Endothelial cell (in vitro differentiated cells): ENCODE results near the gene METRNL. TPM values are rescaled to one million over a fixed set of nuclear protein-coding genes. Genes with fewer than 3 reads are reported as not detected.
"Not testable (repeated sequence)": the region's sequence is repeated elsewhere in the genome, so short reads cannot be mapped to it uniquely, and the experiment has no call there.

Experiments used
- DNase-seq: peaks from one replicate; pipeline ENCODE4 v3.0.0; 2021; ENCODE audit warnings: low spot score
- H3K27ac Mint-ChIP-seq: one replicate; pipeline ENCODE4 v1.8.0; 2021; ENCODE audit warnings: mixed read lengths, inconsistent platforms; ENCODE audit not compliant: unreplicated experiment
- H3K27me3 Mint-ChIP-seq: one replicate; pipeline ENCODE4 v1.8.0; 2021; ENCODE audit warnings: mild to moderate bottlenecking, moderate library complexity, mixed read lengths, inconsistent platforms; ENCODE audit not compliant: unreplicated experiment
- H3K36me3 Mint-ChIP-seq: one replicate; pipeline ENCODE4 v1.8.0; 2021; ENCODE audit warnings: mild to moderate bottlenecking, low read depth, mixed read lengths, inconsistent platforms; ENCODE audit not compliant: unreplicated experiment
- H3K4me1 Mint-ChIP-seq: one replicate; pipeline ENCODE4 v1.8.0; 2021; ENCODE audit warnings: mild to moderate bottlenecking, mixed read lengths, inconsistent platforms; ENCODE audit not compliant: unreplicated experiment
- H3K4me3 Mint-ChIP-seq: one replicate; pipeline ENCODE4 v1.8.0; 2021; ENCODE audit warnings: mild to moderate bottlenecking, mixed read lengths, inconsistent platforms; ENCODE audit not compliant: unreplicated experiment
- H3K9me3 Mint-ChIP-seq: one replicate; pipeline ENCODE4 v1.8.0; 2021; ENCODE audit warnings: mixed read lengths, inconsistent platforms; ENCODE audit not compliant: unreplicated experiment
- CTCF ChIP-seq: fragments of 200-600 bp; sonication (generic); IDR thresholded peaks from one replicate; pipeline ENCODE4 v1.5.0; 2021; ENCODE audit warnings: antibody characterized with exemption; ENCODE audit not compliant: unreplicated experiment
- total RNA-seq: library from RNA; stranded (reverse); fragmentation: NEBNext Ultra II Directional; extraction: Animal tissue kit (Norgen Biotek cat#: 25700); gene quantifications from one replicate; pipeline ENCODE4 v1.2.1, GENCODE V29; 2021; ENCODE audit not compliant: unreplicated experiment

The METRNL gene
- total RNA-seq, 1 donor from 2014 or later: 5.3 TPM

GRCh38 chr17:83037874-83038165 lies 41.6 kb upstream of the METRNL start:
- no peak overlapping the region for H3K4me3 Mint-ChIP-seq
- H3K9me3 Mint-ChIP-seq: no peaks in the 10 kb centered on the region
- DNase-seq: no peak
- H3K36me3 Mint-ChIP-seq: peaks cover 33% of the 10 kb centered on the region
- TF ChIP-seq CTCF: no peak
- no peaks in the 10 kb centered on the region for H3K4me1 Mint-ChIP-seq
- H3K27ac Mint-ChIP-seq: no peak overlapping the region
- no peaks in the 10 kb centered on the region for H3K27me3 Mint-ChIP-seq

- H3K4me1 Mint-ChIP-seq, DNase-seq, H3K27me3 Mint-ChIP-seq, H3K9me3 Mint-ChIP-seq, H3K4me3 Mint-ChIP-seq, H3K27ac Mint-ChIP-seq: not testable (repeated sequence)
- peaks cover 34% of the 10 kb centered on the region for H3K36me3 Mint-ChIP-seq
Measured at GRCh38 chr17:83038983-83039382, 40.4 kb upstream of the METRNL start.

- no peaks in the 10 kb centered on the region for H3K9me3 Mint-ChIP-seq
- no peak overlapping the region for H3K27ac Mint-ChIP-seq
- H3K27me3 Mint-ChIP-seq: no peaks in the 10 kb centered on the region
- peaks cover 4% of the 10 kb centered on the region for H3K4me1 Mint-ChIP-seq
- H3K36me3 Mint-ChIP-seq: peaks cover 26% of the 10 kb centered on the region
- H3K4me3 Mint-ChIP-seq: peak overlapping the region; percentile 28
- TF ChIP-seq CTCF: no peak
- DNase-seq: no peak
Measured at GRCh38 chr17:83041305-83041704, 38.1 kb upstream of the METRNL start.

- no peaks in the 10 kb centered on the region for H3K27me3 Mint-ChIP-seq
- no peak for DNase-seq
- H3K4me1 Mint-ChIP-seq: peaks cover 4% of the 10 kb centered on the region
- no peak for TF ChIP-seq CTCF
- no peak overlapping the region for H3K4me3 Mint-ChIP-seq
- peaks cover 21% of the 10 kb centered on the region for H3K36me3 Mint-ChIP-seq
- H3K9me3 Mint-ChIP-seq: no peaks in the 10 kb centered on the region
- no peak overlapping the region for H3K27ac Mint-ChIP-seq
Measured at GRCh38 chr17:83042522-83043158, 36.8 kb upstream of the METRNL start.

GRCh38 chr17:83044479-83044878 lies 34.9 kb upstream of the METRNL start:
- not testable (repeated sequence) for H3K4me3 Mint-ChIP-seq, H3K27me3 Mint-ChIP-seq, H3K27ac Mint-ChIP-seq, DNase-seq, H3K4me1 Mint-ChIP-seq, H3K9me3 Mint-ChIP-seq
- peaks cover 21% of the 10 kb centered on the region for H3K36me3 Mint-ChIP-seq

GRCh38 chr17:83046448-83047181 lies 32.8 kb upstream of the METRNL start:
- Mint-ChIP-seq H3K4me1 (peaks cover 8% of the 10 kb centered on the region), H3K4me3 (no peak overlapping the region), H3K36me3 (peaks cover 13% of the 10 kb centered on the region), H3K27ac (no peak overlapping the region), H3K9me3 (no peaks in the 10 kb centered on the region), H3K27me3 (peaks cover 5% of the 10 kb centered on the region)
- no peak for DNase-seq
- TF ChIP-seq CTCF: no peak
